A549 (cell line): ENCODE results near the gene CUEDC2. TPM values are rescaled to one million over a fixed set of nuclear protein-coding genes. Genes with fewer than 3 reads are reported as not detected.
A peak's percentile ranks its signal among the peaks of the same experiment; 100 is the strongest.

ENCODE experiments used
- ATAC-seq, 2 experiments: fragments of 200-7000 bp in 1 of 2; fragments of >200 bp in 1 of 2; cut with Nextera tagmentation in 1 of 2; cut with Tn5 transposase in 1 of 2; 3 replicates each; pipeline versions ENCODE4 v1.8.0 to v1.9.1; 2018 to 2020; ENCODE audit warnings: mild to moderate bottlenecking in 1 of 2, moderate library complexity in 1 of 2
- CTCF ChIA-PET: fragments of 300-600 bp; sonication (Branson Sonifier 250); formaldehyde crosslinking; extraction: SDS; loops from one replicate; lab custom pipeline; 2021; ENCODE audit warnings: antibody characterized with exemption, inconsistent platforms; lab: Yijun Ruan, JAX
- POLR2A ChIA-PET: fragments of 350-600 bp; formaldehyde crosslinking; extraction: SDS; loops from one replicate; lab custom pipeline; 2021; ENCODE audit warnings: antibody characterized with exemption, inconsistent platforms; lab: Yijun Ruan, JAX
- DNase-seq, 2 experiments: peaks; one replicate each; pipeline versions ENCODE4 v3.0.0 to v3.0.0-alpha.2; 2011 to 2016; ENCODE audit warnings: low read depth in 1 of 2, low spot score in 1 of 2
- FAIRE-seq: peaks from 2 replicates; lab custom pipeline; 2011; peaks lifted over from hg19 to GRCh38; lab: Jason Lieb, UNC
- H3K27ac ChIP-seq, 2 experiments: fragments of >200 bp; sonication (Bioruptor Twin); formaldehyde crosslinking; 3 replicates each; pipeline ENCODE4 v1.5.1; 2016 to 2017
- H3K4me1 ChIP-seq: fragments of >200 bp; sonication (Bioruptor Twin); formaldehyde crosslinking; 3 replicates; pipeline ENCODE4 v1.6.1; 2016
- H3K4me2 ChIP-seq: fragments of >200 bp; sonication (Bioruptor Twin); formaldehyde crosslinking; 3 replicates; pipeline ENCODE4 v1.6.1; 2016
- H3K4me3 ChIP-seq: fragments of >200 bp; sonication (Bioruptor Twin); formaldehyde crosslinking; 3 replicates; pipeline ENCODE4 v1.5.1; 2016
- H3K9me3 ChIP-seq: fragments of >200 bp; sonication (Bioruptor Twin); formaldehyde crosslinking; 3 replicates; pipeline ENCODE4 v1.6.1; 2016
- BHLHE40 ChIP-seq: IDR thresholded peaks from 2 replicates; pipeline ENCODE4 v1.6.1; 2012; ENCODE audit warnings: low read depth, low read length, inconsistent platforms
- CBX2 ChIP-seq: fragments of 200-600 bp; sonication (generic); IDR thresholded peaks from 2 replicates; pipeline ENCODE4 v1.6.1; 2016; ENCODE audit warnings: low read depth, mild to moderate bottlenecking, borderline replicate concordance
- CHD2 ChIP-seq: fragments of 150-350 bp; IDR thresholded peaks from 2 replicates; pipeline ENCODE4 v1.6.1; 2014; ENCODE audit warnings: low read length; ENCODE audit not compliant: partially characterized antibody
- EP300 ChIP-seq, 2 experiments: fragments of >200 bp; sonication (Bioruptor Twin); formaldehyde crosslinking; IDR thresholded peaks; 2 replicates in 1 of 2; 3 replicates in 1 of 2; pipeline ENCODE4 v1.6.1; 2016 to 2017
- FOSL2 ChIP-seq, 2 experiments: fragments of 450-650 bp in 1 of 2; fragments of >200 bp in 1 of 2; sonication (Bioruptor Twin) in 1 of 2; formaldehyde crosslinking; IDR thresholded peaks; 2 replicates each; pipeline versions ENCODE4 v1.5.0 to v1.6.1; 2016 to 2020; ENCODE audit warnings: mild to moderate bottlenecking in 1 of 2, moderate library complexity in 1 of 2
- FOXS1 ChIP-seq: fragments of 250-450 bp; sonication (Bioruptor Pico); IDR thresholded peaks from 2 replicates; pipeline ENCODE4 v1.5.0; 2020; ENCODE audit warnings: mild to moderate bottlenecking, moderate library complexity
- GATA3 ChIP-seq: IDR thresholded peaks from 2 replicates; pipeline ENCODE4 v1.6.1; 2012; ENCODE audit warnings: borderline replicate concordance
- HDAC2 ChIP-seq: fragments of 200-600 bp; sonication (generic); IDR thresholded peaks from 2 replicates; pipeline ENCODE4 v1.6.1; 2016
- HES2 ChIP-seq: fragments of >200 bp; sonication (Bioruptor Twin); formaldehyde crosslinking; IDR thresholded peaks from 2 replicates; pipeline ENCODE4 v1.6.1; 2016
- HMGXB4 ChIP-seq: fragments of 250-450 bp; sonication (Bioruptor Pico); IDR thresholded peaks from 2 replicates; pipeline ENCODE4 v1.5.0; 2021; ENCODE audit warnings: mild to moderate bottlenecking, moderate library complexity, borderline replicate concordance
- JUN ChIP-seq, 2 experiments: fragments of >200 bp; sonication (Bioruptor Twin); formaldehyde crosslinking; IDR thresholded peaks; 2 replicates in 1 of 2; 3 replicates in 1 of 2; pipeline ENCODE4 v1.6.1; 2016 to 2017
- JUNB ChIP-seq: fragments of >200 bp; sonication (Bioruptor Twin); formaldehyde crosslinking; IDR thresholded peaks from 2 replicates; pipeline ENCODE4 v1.6.1; 2016
- KDM5A ChIP-seq: fragments of 200-600 bp; sonication (generic); IDR thresholded peaks from 2 replicates; pipeline ENCODE4 v1.6.1; 2016; ENCODE audit warnings: antibody characterized with exemption, mild to moderate bottlenecking
- MAX ChIP-seq: IDR thresholded peaks from 2 replicates; pipeline ENCODE4 v1.6.1; 2012
- NFE2L2 ChIP-seq: fragments of 150-350 bp; conservative IDR thresholded peaks from 2 replicates; pipeline ENCODE4 v1.6.1; 2014; ENCODE audit warnings: low read length
- PBX3 ChIP-seq: IDR thresholded peaks from 2 replicates; pipeline ENCODE4 v1.6.1; 2012
- POLR2A ChIP-seq: IDR thresholded peaks from 2 replicates; pipeline ENCODE4 v1.6.1; 2012; ENCODE audit warnings: mild to moderate bottlenecking, low read length
- POLR2AphosphoS2 ChIP-seq: conservative IDR thresholded peaks from 2 replicates; pipeline ENCODE4 v1.6.1; 2012; ENCODE audit warnings: low read length, improper control_type of control experiment, inconsistent platforms
- RAD21 ChIP-seq, 2 experiments: fragments of >200 bp in 1 of 2; sonication (Bioruptor Twin) in 1 of 2; formaldehyde crosslinking in 1 of 2; IDR thresholded peaks in 1 of 2; conservative IDR thresholded peaks in 1 of 2; 2 replicates in 1 of 2; 3 replicates in 1 of 2; pipeline ENCODE4 v1.6.1; 2012 to 2018; ENCODE audit warnings: inconsistent platforms in 1 of 2
- RCOR1 ChIP-seq: fragments of 150-350 bp; IDR thresholded peaks from 2 replicates; pipeline ENCODE4 v1.6.1; 2014; ENCODE audit warnings: antibody characterized with exemption, low read length, low read depth
- REST ChIP-seq: fragments of 200-600 bp; sonication (generic); IDR thresholded peaks from 2 replicates; pipeline ENCODE4 v1.6.1; 2016; ENCODE audit warnings: antibody characterized with exemption, mild to moderate bottlenecking, moderate library complexity
- RFX5 ChIP-seq: fragments of 450-650 bp; IDR thresholded peaks from 2 replicates; pipeline ENCODE4 v1.7.1; 2014; ENCODE audit warnings: antibody characterized with exemption, mild to moderate bottlenecking, moderate library complexity
- SREBF2 ChIP-seq: fragments of 450-650 bp; IDR thresholded peaks from 2 replicates; pipeline ENCODE4 v1.6.1; 2014; ENCODE audit warnings: mild to moderate bottlenecking, moderate library complexity
- TP53 ChIP-seq: fragments of 250-450 bp; sonication (Bioruptor Pico); IDR thresholded peaks from 2 replicates; pipeline ENCODE4 v1.5.0; 2021; ENCODE audit warnings: mild to moderate bottlenecking, moderate library complexity
- ZSCAN20 ChIP-seq: fragments of 250-450 bp; sonication (Bioruptor Pico); IDR thresholded peaks from 2 replicates; pipeline ENCODE4 v1.8.0; 2022; ENCODE audit warnings: mild to moderate bottlenecking, moderate library complexity
- WGBS: methylation state at CpG from one replicate; pipeline ENCODE4 v1.1.6; 2017; ENCODE audit errors: missing lambda C conversion rate; 5-methylcytosine and 5-hydroxymethylcytosine counted together
- polyA plus RNA-seq, 4 experiments: library from polyadenylated mRNA; depleted of rRNA in 3 of 4; stranded (reverse); fragments of >200 nt; fragmentation: RNase III in 1 of 4; extraction: RNeasy Plus Mini Kit Qiagen cat#74134 plus additional on column Dnase treatment in 1 of 4; gene quantifications; 2 replicates in 3 of 4; 3 replicates in 1 of 4; pipeline ENCODE4 v1.2.3, GENCODE V29; 2011 to 2017

Gene CUEDC2
- polyA plus RNA-seq, 2 of the 4 experiments (the other 2 are of a cell fraction), result 43.7 to 67.4 TPM

- WGBS, result 80% methylated on average over 5 of the region's 5 CpGs
- H3K9me3 ChIP-seq, result no peaks in the 10 kb centered on the region
- peak overlapping the region; percentile 68; the same call in 2 of the 3 replicates for H3K4me2 ChIP-seq
- H3K4me1 ChIP-seq, result peaks cover 30% of the 10 kb centered on the region
- ChIA-PET POLR2A (no interaction called here), CTCF (interaction anchor here (0.8 to 16.2 kb wide), 11 partner anchors 7 to 233 kb away, joined by 3 to 450 read pairs (median 30); partner anchors contain the start of genes CUEDC2, ELOVL3, FBXL15 and NFKB2)
- H3K27ac ChIP-seq, result peak overlapping the region; percentile 30 to 78; a peak in 4 of 6 replicates
- DNase-seq (no peak), FAIRE-seq (no peak), ATAC-seq (no peak)
- TF ChIP-seq KDM5A (no peak), HES2 (no peak), CBX2 (no peak), POLR2AphosphoS2 (no peak), HDAC2 (no peak), JUN (IDR thresholded peaks at IDR 0.05) (no peak), SREBF2 (no peak), JUNB (no peak), HMGXB4 (CRISPR knock-in tag) (no peak), REST (no peak), POLR2A (no peak), RCOR1 (no peak), RAD21 (conservative IDR thresholded peaks at IDR 0.05 in 1 of 2, IDR thresholded peaks at IDR 0.05 in 1 of 2) (no peak), TP53 (CRISPR knock-in tag) (no peak), PBX3 (no peak), EP300 (IDR thresholded peaks at IDR 0.05) (no peak), CHD2 (no peak), ZSCAN20 (CRISPR knock-in tag) (no peak), RFX5 (no peak)
- no peak overlapping the region for H3K4me3 ChIP-seq
Measured at GRCh38 chr10:102402512-102402896, 29.9 kb downstream of the CUEDC2 start.

GRCh38 chr10:102401735-102402511 is 30.5 kb downstream of the CUEDC2 start:
- H3K4me2 ChIP-seq, result peak overlapping the region; percentile 68
- ChIA-PET POLR2A (no interaction called here), CTCF (interaction anchor here (0.6 to 16.2 kb wide), 11 partner anchors 7 to 232 kb away, joined by 3 to 450 read pairs (median 31); partner anchors contain the start of genes CUEDC2, ELOVL3, FBXL15 and NFKB2)
- peak; percentile 37 to 39 for ATAC-seq
- peak overlapping the region; percentile 54 to 78; a peak in 4 of 6 replicates for H3K27ac ChIP-seq
- WGBS, result 44% methylated on average over 16 of the region's 18 CpGs
- FAIRE-seq, result no peak
- peak; percentile 70 to 77 for DNase-seq
- H3K4me3 ChIP-seq, result no peak overlapping the region
- TF ChIP-seq GATA3 (peak; percentile 38; the same call in 1 of the 2 replicates), PBX3 (peak; percentile 59; the same call in 1 of the 2 replicates), RFX5 (no peak), JUN (IDR thresholded peaks at IDR 0.05) (0 out of 5 replicates have a peak, but pooled peaks of 1 of the 2 experiments have one; percentile 17), NFE2L2 (0 out of 2 replicates have a peak, but pooled peaks have one; percentile 6), FOXS1 (no peak), MAX (peak; percentile 84), FOSL2 (IDR thresholded peaks at IDR 0.05) (no peak), FOSL2 (CRISPR knock-in tag; IDR thresholded peaks at IDR 0.05) (peak; percentile 81), BHLHE40 (no peak)
- no peaks in the 10 kb centered on the region for H3K9me3 ChIP-seq
- H3K4me1 ChIP-seq, result peaks cover 31% of the 10 kb centered on the region
